ENCODE measurements around the gene ITGAV. TPM values are rescaled to one million over a fixed set of nuclear protein-coding genes. Genes with fewer than 3 reads are reported as not detected.
A peak's percentile ranks its signal among the peaks of the same experiment; 100 is the strongest.

Gene ITGAV
- total RNA-seq, 1 donor from 2014 or later, result 115 TPM

GRCh38 chr2:186569897-186570296 lies 20.0 kb upstream of the ITGAV start:
- intact Hi-C loops (cut with DNase I), result no loop called here
- Histone ChIP-seq H3K27ac (no peak overlapping the region), H3K36me3 (no peaks in the 10 kb centered on the region), H3K4me3 (no peak overlapping the region), H3K4me1 (peaks cover 0 to 9% of the 10 kb centered on the region in 2 donors), H3K27me3 (no peaks in the 10 kb centered on the region), H3K9me3 (no peaks in the 10 kb centered on the region)
- no peak for DNase-seq (ENCODE audit: low spot score in 2 of 2)
- no peak for TF ChIP-seq CTCF (IDR thresholded peaks at IDR 0.05)

GRCh38 chr2:186570604-186571003 lies 19.3 kb upstream of the ITGAV start:
- Histone ChIP-seq H3K4me1 (peaks cover 0 to 10% of the 10 kb centered on the region in 2 donors), H3K36me3 (no peaks in the 10 kb centered on the region), H3K27me3 (no peaks in the 10 kb centered on the region), H3K9me3 (no peaks in the 10 kb centered on the region), H3K4me3 (no peak overlapping the region), H3K27ac (peak overlapping the region; percentile 3 to 58)
- intact Hi-C loops (cut with DNase I), result no loop called here
- DNase-seq (ENCODE audit: low spot score in 2 of 2), result no peak
- no peak for TF ChIP-seq CTCF (IDR thresholded peaks at IDR 0.05)

- no peak for TF ChIP-seq CTCF (IDR thresholded peaks at IDR 0.05)
- Histone ChIP-seq H3K9me3 (no peaks in the 10 kb centered on the region), H3K27me3 (no peaks in the 10 kb centered on the region), H3K27ac (no peak overlapping the region), H3K4me1 (peaks cover 10 to 23% of the 10 kb centered on the region in 2 donors), H3K4me3 (no peak overlapping the region), H3K36me3 (no peaks in the 10 kb centered on the region)
- no peak for DNase-seq (ENCODE audit: low spot score in 2 of 2)
- intact Hi-C loops (cut with DNase I), result no loop called here
Measured at GRCh38 chr2:186572705-186573104, 17.2 kb upstream of the ITGAV start.

GRCh38 chr2:186573531-186573930 lies 16.3 kb upstream of the ITGAV start:
- Histone ChIP-seq H3K4me3 (no peak overlapping the region), H3K36me3 (no peaks in the 10 kb centered on the region), H3K27me3 (no peaks in the 10 kb centered on the region), H3K4me1 (peaks cover 10 to 23% of the 10 kb centered on the region in 2 donors), H3K27ac (no peak overlapping the region), H3K9me3 (no peaks in the 10 kb centered on the region)
- no peak for TF ChIP-seq CTCF (IDR thresholded peaks at IDR 0.05)
- intact Hi-C loops (cut with DNase I), result no loop called here
- no peak for DNase-seq (ENCODE audit: low spot score in 2 of 2)

- Histone ChIP-seq H3K27me3 (no peaks in the 10 kb centered on the region), H3K9me3 (no peaks in the 10 kb centered on the region), H3K36me3 (no peaks in the 10 kb centered on the region), H3K4me1 (peaks cover 10 to 23% of the 10 kb centered on the region in 2 donors), H3K27ac (peak overlapping the region; percentile 59 to 80), H3K4me3 (no peak overlapping the region)
- intact Hi-C loops (cut with DNase I), result loop anchor here (1.0 kb wide), 1 partner anchor 15 kb away; the partner anchor contains the start of gene ITGAV
- no peak for TF ChIP-seq CTCF (IDR thresholded peaks at IDR 0.05)
- DNase-seq (ENCODE audit: low spot score in 2 of 2), result peak; percentile 58 to 86
Measured at GRCh38 chr2:186575302-186575701, 14.6 kb upstream of the ITGAV start.

- no peak for DNase-seq (ENCODE audit: low spot score in 2 of 2)
- no peak for TF ChIP-seq CTCF (IDR thresholded peaks at IDR 0.05)
- H3K4me1 ChIP-seq, result peaks cover 10 to 19% of the 10 kb centered on the region in 2 donors
- peak overlapping the region; percentile 59 to 80 for H3K27ac ChIP-seq
- no peak overlapping the region for H3K4me3 ChIP-seq
- intact Hi-C loops (cut with DNase I), result loop anchor here (1.0 kb wide), 1 partner anchor 14 kb away; the partner anchor contains the start of gene ITGAV
- no peaks in the 10 kb centered on the region for H3K36me3 ChIP-seq
- H3K27me3 ChIP-seq, result no peaks in the 10 kb centered on the region
- H3K9me3 ChIP-seq, result no peaks in the 10 kb centered on the region
Measured at GRCh38 chr2:186575856-186576255, 14.0 kb upstream of the ITGAV start.
